Lung (tissue), 12 donors: ENCODE measurements around the gene ACACA. TPM values are rescaled to one million over a fixed set of nuclear protein-coding genes. Genes with fewer than 3 reads are reported as not detected.

Experiments
- ATAC-seq: fragments of 200-7000 bp; cut with Tn5 transposase; one replicate; pipeline ENCODE4 v1.9.1; 2020; ENCODE audit warnings: moderate number of reproducible peaks; ENCODE audit not compliant: insufficient read depth, low FRiP score
- DNase-seq, 3 donors: peaks; one replicate each; pipeline ENCODE4 v3.0.0-alpha.2; 2013 to 2017
- H3K27ac ChIP-seq, 2 donors: one replicate each; pipeline ENCODE4 v1.5.1; 2013; ENCODE audit warnings: mild to moderate bottlenecking in 2 of 2, moderate library complexity in 2 of 2, control low read depth in 1 of 2, inconsistent platforms in 1 of 2, low read depth in 1 of 2, low read length in 1 of 2
- H3K27me3 ChIP-seq, 3 donors: one replicate each; pipeline ENCODE4 v1.5.1; 2013; ENCODE audit warnings: low read length in 2 of 3; ENCODE audit not compliant: control insufficient read depth in 3 of 3, insufficient read depth in 3 of 3
- H3K36me3 ChIP-seq, 4 donors: one replicate each; pipeline ENCODE4 v1.5.1; 2013; ENCODE audit warnings: low read length in 4 of 4, mild to moderate bottlenecking in 1 of 4, moderate library complexity in 1 of 4; ENCODE audit not compliant: control insufficient read depth in 4 of 4, insufficient read depth in 4 of 4
- H3K4me1 ChIP-seq, 5 donors: one replicate each; pipeline ENCODE4 v1.5.1; 2013; ENCODE audit warnings: low read length in 5 of 5, mild to moderate bottlenecking in 2 of 5, moderate library complexity in 1 of 5; ENCODE audit not compliant: control insufficient read depth in 5 of 5, insufficient read depth in 5 of 5
- H3K4me3 ChIP-seq: one replicate; pipeline ENCODE4 v1.5.1; 2013; ENCODE audit warnings: mild to moderate bottlenecking, control low read depth, moderate library complexity
- H3K9ac ChIP-seq, 2 donors: one replicate each; pipeline ENCODE4 v1.5.1; 2013; ENCODE audit warnings: low read length in 2 of 2, control low read depth in 1 of 2; ENCODE audit not compliant: insufficient read depth in 1 of 2
- H3K9me3 ChIP-seq, 4 donors: one replicate each; pipeline ENCODE4 v1.5.1; 2013; ENCODE audit warnings: low read length in 3 of 4, mild to moderate bottlenecking in 1 of 4, moderate library complexity in 1 of 4; ENCODE audit not compliant: control insufficient read depth in 4 of 4, insufficient read depth in 3 of 4
- WGBS, 2 donors: extraction: QIAGEN DNeasy Blood & Tissue Kit; methylation state at CpG; one replicate each; pipeline ENCODE4 v1.1.7; 2013; 5-methylcytosine and 5-hydroxymethylcytosine counted together
- polyA plus RNA-seq, 2 donors: library from polyadenylated mRNA; stranded (reverse); fragments of 200-250 nt; gene quantifications; one replicate each; pipeline ENCODE4 v1.2.1, GENCODE V29; 2013
- total RNA-seq, 2 donors: library from RNA; depleted of rRNA in 1 of 2; stranded (reverse); fragments of >200 nt in 1 of 2; gene quantifications; one replicate each; pipeline ENCODE4 v1.2.1, GENCODE V29; 2014 to 2021
- TF ChIP-seq, protein P1 (sequence below): IDR thresholded peaks from 2 replicates; pipeline ENCODE4 v1.5.1; 2012; ENCODE audit warnings: mild to moderate bottlenecking; ENCODE audit errors: control extremely low read depth, extremely low read depth
- donor health status: control.
- donor health status: control.
- donor health status: Bipolar disorder and iron deficiency.
- donor health status: healthy.
- donor health status: DM: yes; HTN: yes; CAD: no.

Gene ACACA
- total and polyA plus RNA-seq, 4 donors, result 26.0 to 111 (median 55.6) TPM

DNA sequence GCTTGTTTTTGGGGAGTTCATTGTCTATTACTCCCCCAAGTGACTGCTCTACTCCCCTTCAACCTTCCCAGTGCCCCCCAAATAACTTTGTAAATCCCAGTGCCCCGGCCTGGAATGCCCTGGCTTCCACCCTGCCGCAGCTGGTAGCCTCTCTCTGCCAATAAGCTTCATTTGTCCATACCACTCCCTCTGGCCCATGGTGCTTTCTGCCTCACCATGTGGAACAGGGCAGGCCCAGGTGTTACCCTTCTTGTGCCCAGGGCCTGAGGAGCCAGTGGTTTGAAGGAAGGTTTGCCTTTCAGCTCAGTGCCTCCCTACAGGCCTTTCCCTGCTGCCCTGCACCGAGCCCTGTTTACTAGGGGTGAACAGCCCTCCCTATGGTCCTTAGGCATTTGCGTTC lies 323.7 kb downstream of the ACACA start:
- TF ChIP-seq, protein P1, sequence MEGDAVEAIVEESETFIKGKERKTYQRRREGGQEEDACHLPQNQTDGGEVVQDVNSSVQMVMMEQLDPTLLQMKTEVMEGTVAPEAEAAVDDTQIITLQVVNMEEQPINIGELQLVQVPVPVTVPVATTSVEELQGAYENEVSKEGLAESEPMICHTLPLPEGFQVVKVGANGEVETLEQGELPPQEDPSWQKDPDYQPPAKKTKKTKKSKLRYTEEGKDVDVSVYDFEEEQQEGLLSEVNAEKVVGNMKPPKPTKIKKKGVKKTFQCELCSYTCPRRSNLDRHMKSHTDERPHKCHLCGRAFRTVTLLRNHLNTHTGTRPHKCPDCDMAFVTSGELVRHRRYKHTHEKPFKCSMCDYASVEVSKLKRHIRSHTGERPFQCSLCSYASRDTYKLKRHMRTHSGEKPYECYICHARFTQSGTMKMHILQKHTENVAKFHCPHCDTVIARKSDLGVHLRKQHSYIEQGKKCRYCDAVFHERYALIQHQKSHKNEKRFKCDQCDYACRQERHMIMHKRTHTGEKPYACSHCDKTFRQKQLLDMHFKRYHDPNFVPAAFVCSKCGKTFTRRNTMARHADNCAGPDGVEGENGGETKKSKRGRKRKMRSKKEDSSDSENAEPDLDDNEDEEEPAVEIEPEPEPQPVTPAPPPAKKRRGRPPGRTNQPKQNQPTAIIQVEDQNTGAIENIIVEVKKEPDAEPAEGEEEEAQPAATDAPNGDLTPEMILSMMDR, result no peak
- peaks cover 0 to 7% (median 0%) of the 10 kb centered on the region in 4 donors for H3K9me3 ChIP-seq
- no peaks in the 10 kb centered on the region for H3K27me3 ChIP-seq
- 90 to 95% methylated on average over 4 of the region's 4 CpGs for WGBS, 2 donors
- H3K27ac ChIP-seq, result no peak overlapping the region
- H3K9ac ChIP-seq, result no peak overlapping the region
- peaks cover 5 to 18% (median 16%) of the 10 kb centered on the region in 4 donors for H3K36me3 ChIP-seq
- H3K4me3 ChIP-seq, result no peak overlapping the region
- ATAC-seq (no peak), DNase-seq (no peak)
- peaks cover 0 to 29% (median 0%) of the 10 kb centered on the region in 5 donors for H3K4me1 ChIP-seq

DNA sequence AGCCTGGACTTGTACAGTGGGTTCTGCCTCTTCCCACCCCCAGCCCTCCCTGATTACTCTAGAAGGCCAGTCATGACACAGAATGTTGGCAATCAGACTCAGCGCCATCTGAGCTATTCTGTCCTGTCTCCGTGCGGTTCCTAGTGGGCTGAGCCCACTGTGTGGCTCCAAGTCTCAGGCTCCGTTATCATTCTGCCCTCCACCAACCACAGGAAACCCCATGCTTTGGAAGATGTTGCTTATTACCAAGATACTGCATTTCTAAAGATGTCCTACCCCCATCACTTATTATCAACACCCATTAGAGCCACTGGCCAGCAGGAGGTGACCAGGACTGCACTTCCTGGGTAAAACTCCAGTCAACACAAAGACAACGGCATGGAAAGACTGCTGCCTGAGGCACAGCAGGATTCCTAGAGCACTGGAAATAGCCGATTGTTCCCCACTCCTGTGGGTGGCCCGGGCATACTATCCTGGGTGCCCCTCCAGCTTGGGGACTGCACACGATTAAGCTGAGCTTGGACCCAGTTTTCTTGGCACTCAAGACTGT lies 324.2 kb downstream of the ACACA start:
- DNase-seq (no peak), ATAC-seq (no peak)
- H3K27ac ChIP-seq, result no peak overlapping the region
- no peak overlapping the region for H3K9ac ChIP-seq
- no peaks in the 10 kb centered on the region for H3K27me3 ChIP-seq
- H3K4me3 ChIP-seq, result no peak overlapping the region
- WGBS, 2 donors, result 85 to 90% methylated on average over 8 of the region's 8 CpGs
- peaks cover 0 to 7% (median 0%) of the 10 kb centered on the region in 4 donors for H3K9me3 ChIP-seq
- TF ChIP-seq, protein P1, result no peak
- H3K4me1 ChIP-seq, result peaks cover 0 to 29% (median 0%) of the 10 kb centered on the region in 5 donors
- peaks cover 5 to 18% (median 16%) of the 10 kb centered on the region in 4 donors for H3K36me3 ChIP-seq

DNA sequence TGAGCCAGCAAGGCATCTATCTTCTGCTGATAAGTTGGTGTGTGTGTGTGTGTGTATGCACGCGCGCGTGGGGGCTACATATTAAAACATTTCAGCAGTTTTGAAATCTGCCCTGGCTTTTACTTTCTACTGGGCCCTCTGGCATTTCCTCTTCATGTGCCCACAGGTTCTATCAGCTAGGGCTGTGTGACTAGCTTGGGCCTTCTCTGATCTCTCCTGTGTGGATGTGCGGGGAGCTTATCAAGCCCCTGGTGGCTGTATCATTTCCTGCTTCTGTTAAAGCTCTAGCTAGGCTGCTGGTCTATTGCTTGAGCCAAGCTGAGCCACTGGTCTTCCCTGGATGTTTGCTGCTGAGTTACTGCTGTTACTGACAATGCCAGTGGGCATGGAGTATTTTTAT lies 325.3 kb downstream of the ACACA start:
- Histone ChIP-seq H3K27me3 (no peaks in the 10 kb centered on the region), H3K9ac (no peak overlapping the region), H3K36me3 (peaks cover 0 to 11% (median 9%) of the 10 kb centered on the region in 4 donors), H3K27ac (no peak overlapping the region), H3K9me3 (peaks cover 0 to 7% (median 0%) of the 10 kb centered on the region in 4 donors), H3K4me1 (peaks cover 0 to 29% (median 0%) of the 10 kb centered on the region in 5 donors), H3K4me3 (no peak overlapping the region)
- TF ChIP-seq, protein P1, result no peak
- ATAC-seq (no peak), DNase-seq (no peak)
- 63 to 84% methylated on average over 5 of the region's 5 CpGs for WGBS, 2 donors

DNA sequence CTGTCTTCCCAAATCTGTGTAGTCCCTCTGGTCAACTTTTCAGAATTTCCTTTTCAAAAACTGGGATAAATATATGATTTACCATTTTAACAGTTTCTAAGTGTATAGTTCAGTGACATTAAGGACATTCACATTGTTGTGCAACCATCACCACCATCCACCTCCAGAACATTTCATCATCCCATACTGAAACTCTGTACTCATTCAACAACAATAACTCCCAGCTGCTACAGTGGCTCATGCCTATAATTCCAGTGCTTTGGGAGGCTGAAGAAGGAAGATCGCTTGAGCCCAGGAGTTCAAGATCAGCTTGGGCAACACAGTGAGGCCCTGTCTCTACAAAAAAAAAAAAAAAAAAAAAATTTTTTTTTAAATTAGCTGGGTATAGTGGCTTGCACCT lies 326.9 kb downstream of the ACACA start:
- 63 to 88% methylated on average over 1 of the region's 1 CpG for WGBS, 2 donors
- Histone ChIP-seq H3K27me3 (no peaks in the 10 kb centered on the region), H3K4me1 (peaks cover 0 to 25% (median 0%) of the 10 kb centered on the region in 5 donors), H3K36me3 (no peaks in the 10 kb centered on the region), H3K27ac (no peak overlapping the region), H3K4me3 (no peak overlapping the region), H3K9me3 (peaks cover 0 to 7% (median 0%) of the 10 kb centered on the region in 4 donors), H3K9ac (no peak overlapping the region)
- no peak for ATAC-seq
- TF ChIP-seq, protein P1, result no peak
- DNase-seq, result no peak
